NB4 (cell line): ENCODE measurements around the gene PRDM15.

ENCODE experiments used
- CTCF ChIP-seq: IDR thresholded peaks from one replicate; pipeline ENCODE4 v1.5.1; 2012; ENCODE audit warnings: low read depth, low read length
- POLR2A ChIP-seq: IDR thresholded peaks from 2 replicates; pipeline ENCODE4 v1.6.1; 2011; ENCODE audit warnings: mild to moderate bottlenecking; ENCODE audit not compliant: insufficient read length; ENCODE audit errors: extremely low read depth
- TF ChIP-seq, protein P1 (sequence below): IDR thresholded peaks from 2 replicates; pipeline ENCODE4 v1.6.1; 2011; ENCODE audit warnings: low read depth, low read length

DNA sequence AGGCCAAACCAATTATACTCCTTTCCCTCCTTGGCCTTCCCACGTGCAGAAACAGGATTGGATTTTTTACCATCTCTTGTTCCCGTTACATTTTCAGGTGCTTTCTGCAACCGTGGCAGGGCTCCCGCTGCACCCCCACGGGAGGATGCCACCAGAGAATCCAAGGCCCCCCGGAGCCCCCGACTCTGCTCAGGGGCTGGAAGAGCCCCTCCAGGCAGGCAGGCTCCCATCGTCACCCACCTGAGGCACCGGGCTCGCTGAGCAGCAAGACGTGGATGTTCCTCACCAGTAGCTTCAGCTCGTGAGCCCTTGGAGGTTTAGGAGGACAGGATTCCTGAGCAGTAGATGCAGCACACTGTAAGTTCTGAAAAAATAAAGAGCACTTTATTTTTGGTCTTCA, 35.2 kb upstream of the PRDM15 start:
- TF ChIP-seq CTCF (no peak), POLR2A (no peak)
- TF ChIP-seq, protein P1, sequence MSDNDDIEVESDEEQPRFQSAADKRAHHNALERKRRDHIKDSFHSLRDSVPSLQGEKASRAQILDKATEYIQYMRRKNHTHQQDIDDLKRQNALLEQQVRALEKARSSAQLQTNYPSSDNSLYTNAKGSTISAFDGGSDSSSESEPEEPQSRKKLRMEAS: no peak
